HG02763 (cell line): ENCODE measurements around the gene C3.
"Not testable (repeated sequence)": the region's sequence is repeated elsewhere in the genome, so short reads cannot be mapped to it uniquely, and the experiment has no call there.

Source experiments
- ATAC-seq: cut with Tn5 transposase; IDR thresholded peaks from one replicate; pipeline ENCODE4 v1.9.1; 2021; ENCODE audit warnings: mild to moderate bottlenecking, moderate library complexity; ENCODE audit not compliant: unreplicated experiment

Gene C3

DNA sequence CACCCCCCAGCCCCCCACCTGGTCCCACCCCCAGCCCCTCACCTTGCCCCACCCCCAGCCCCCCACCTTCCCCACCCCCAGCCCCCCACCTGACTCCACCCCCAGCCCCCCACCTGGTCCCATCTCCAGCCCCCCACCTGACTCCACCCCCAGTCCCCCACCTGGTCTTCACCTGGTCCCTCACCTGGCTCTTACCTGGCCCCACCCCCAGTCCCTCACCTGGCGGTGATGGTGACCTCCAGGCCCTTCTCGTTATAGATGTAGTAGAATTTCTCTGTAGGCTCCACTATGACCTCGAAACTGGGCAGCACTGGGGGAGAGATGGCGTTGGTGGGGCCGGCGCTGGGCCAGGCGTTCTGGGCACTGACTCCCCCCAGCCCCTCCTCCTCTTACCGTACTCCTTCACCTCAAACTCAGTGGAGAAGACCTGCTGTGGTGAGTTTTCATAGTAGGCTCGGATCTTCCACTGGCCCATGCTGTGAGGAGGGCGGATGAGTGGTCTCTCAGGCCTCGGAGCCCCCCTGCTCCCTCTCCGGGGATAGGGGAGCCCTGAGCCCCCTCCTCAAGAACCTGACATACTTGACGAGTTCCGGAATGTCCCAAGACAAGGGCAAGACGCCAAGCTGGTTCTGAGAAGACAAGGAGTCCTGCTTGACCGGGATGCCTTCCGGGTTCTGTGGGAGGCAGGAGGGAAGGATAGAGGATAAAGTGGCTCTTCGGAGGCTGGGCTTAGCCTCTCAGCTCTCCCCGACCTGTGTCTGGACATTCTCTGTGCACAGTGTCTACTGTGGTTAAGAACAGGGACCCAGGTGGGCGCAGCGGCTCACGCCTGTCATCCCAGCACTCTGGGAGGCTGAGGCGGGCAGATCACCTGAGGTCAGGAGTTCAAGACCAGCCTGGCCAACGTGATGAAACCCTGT is 6.4 kb downstream of the C3 start:
- no peak for ATAC-seq

DNA sequence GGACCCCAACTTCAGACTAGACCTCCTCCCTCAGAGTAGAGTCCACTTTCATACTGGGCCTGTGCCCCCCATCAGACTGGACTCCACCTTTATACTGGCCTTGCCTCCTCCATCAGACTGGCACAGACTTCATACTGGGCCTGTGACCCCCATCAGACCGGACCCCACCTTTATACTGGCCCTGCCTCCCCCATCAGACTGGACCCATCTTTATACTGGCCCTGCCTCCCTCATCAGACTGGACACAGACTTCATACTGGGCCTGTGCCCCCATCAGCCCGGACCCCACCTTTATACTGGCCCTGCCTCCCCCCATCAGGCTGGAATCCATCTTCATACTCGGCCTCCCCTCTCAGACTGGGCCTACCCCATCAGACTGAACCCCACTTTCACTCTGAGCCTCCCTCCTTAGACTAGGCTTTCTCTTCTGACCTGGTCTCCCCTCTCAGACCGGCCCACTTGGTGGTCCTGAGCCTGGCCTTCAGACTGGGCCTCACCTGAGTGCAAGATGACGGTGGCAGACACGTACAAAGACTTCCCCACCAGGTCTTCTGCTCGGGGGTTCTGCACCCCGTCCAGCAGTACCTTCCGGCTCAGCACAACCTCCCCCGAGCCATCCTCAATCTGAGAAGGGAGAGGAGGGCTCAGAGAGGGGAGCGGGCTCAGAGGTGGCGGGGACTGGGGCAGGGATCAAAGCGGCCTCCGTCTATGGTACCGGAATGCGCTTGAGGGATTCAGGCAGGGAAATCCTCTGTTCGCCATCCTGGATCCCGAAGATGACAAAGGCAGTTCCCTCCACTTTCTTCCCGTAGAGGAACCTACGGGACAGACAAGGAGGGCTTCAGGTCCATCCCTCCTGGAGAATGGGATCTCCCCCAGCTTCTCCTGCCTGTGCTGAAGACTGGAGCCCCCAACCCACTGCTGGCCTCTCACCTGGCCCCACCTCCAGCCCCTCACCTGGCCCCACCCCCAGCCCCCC is 7.5 kb downstream of the C3 start:
- no peak for ATAC-seq

DNA sequence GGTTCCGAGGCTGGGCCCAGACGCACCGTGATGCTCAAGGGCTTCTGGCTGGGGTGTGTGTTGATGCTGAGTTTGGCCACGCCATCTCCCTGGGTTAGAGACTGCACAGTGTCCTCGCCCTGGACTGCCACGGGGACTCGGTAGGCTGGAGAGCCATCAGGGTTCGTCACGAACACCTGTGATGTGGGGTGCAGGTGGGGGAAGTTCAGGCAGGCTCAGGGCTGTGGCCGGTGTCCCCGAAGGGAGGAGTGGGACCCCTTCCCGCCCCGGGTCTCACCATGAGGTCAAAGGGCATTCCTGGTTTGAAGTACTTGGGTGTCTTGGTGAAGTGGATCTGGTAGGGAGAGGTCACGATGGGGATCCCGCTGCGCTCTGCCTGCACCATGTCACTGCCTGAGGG is 8.2 kb downstream of the C3 start:
- no peak for ATAC-seq

GRCh38 chr19:6711605-6712004 is 8.8 kb downstream of the C3 start:
- no peak for ATAC-seq

GRCh38 chr19:6711078-6711361 is 9.4 kb downstream of the C3 start:
- ATAC-seq, result no peak

DNA sequence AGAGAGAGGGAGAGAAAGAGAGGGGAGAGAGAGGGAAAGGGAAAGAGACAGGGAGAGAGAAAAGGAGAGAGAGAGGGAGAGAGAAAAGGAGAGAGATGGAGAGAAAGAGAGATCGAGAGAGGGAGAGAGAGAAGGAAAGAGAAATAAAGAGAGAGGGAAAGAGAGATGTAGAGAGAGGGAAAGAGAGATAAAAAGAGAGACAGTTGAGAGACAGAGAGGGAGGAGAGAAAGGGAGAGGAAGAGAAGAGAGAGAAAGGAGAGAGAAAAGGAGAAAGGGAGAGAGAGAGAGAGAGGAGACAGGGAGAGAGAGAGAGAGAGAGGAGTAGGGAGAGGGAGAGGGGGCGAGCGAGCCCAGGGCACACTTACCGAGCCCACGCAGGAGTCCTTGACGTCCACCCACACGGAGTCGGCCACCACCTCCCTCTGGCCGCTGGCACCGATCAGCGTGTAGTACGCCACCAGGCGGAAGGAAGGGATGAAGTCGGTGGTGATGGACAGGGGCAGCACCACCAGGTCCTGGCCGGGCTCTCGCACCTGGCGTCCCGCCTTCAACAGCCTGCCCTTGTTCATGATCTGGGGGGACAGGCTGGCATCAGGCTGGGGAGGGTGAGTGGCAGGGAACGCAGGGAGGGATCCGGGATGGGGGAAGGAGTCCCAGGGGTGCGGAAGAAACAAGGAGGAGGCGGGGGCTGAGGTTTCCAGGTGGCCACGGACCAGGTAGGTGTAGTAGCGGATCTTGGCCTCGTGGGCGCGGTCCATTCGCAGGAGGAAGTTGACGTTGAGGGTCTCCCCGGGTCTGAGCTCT is 10.0 kb downstream of the C3 start:
- no peak for ATAC-seq

GRCh38 chr19:6709549-6709948 is 10.9 kb downstream of the C3 start:
- no peak for ATAC-seq

GRCh38 chr19:6708913-6709312 is 11.5 kb downstream of the C3 start:
- not testable (repeated sequence) for ATAC-seq

GRCh38 chr19:6708346-6708745 is 12.1 kb downstream of the C3 start:
- no peak for ATAC-seq

- no peak for ATAC-seq
Measured at GRCh38 chr19:6707658-6708018, 12.8 kb downstream of the C3 start.

- ATAC-seq, result no peak
Measured at GRCh38 chr19:6707011-6707657, 13.3 kb downstream of the C3 start.

DNA sequence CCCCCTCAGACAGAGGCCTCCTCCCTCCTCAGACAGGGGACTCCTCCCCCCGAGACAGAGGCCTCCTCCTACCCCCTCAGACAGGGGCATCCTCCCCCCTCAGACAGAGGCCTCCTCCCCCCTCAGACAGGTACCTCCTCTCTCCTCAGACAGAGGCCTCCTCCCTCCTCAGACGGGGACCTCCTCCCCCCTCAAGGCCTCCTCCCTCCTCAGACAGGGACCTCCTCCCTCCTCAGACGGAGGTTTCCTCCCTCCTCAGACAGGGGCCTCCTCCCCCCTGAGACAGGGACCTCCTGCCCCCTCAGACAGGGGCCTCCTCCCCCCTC is 13.9 kb downstream of the C3 start:
- no peak for ATAC-seq

DNA sequence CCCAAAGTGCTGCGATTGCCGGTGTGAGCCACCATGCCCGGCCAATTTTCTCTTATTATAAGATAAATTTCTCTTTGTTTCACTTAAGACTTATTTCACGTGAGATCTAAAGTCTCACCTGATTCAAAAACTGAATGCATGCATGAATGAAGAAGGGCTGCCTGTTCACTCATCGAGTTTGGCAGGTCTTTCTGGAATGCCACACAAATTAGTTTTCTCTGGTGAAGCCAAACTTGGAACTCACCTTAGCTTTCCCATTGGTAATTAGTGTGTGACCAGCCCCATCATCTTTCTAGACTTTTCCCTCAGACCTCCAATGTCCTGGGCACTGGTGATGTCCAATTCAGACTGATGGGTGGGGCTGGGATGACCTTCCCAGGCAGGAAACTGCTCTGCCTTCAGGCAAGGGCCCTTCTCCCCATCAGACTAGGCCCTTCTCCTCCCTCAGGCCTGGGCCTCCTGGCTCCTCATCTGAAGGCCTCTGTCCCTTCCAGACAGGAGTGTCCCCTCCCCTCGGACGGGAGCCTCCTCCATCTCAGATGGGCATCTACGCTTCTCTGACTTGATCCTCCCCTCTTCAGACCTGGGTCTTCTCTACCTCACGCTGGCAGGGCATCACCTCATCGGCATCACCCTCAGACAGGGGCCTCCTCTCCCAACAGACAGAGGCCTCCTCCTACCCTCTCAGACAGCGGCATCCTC is 14.4 kb downstream of the C3 start:
- no peak for ATAC-seq

- ATAC-seq, result no peak
Measured at GRCh38 chr19:6700586-6701316, 19.7 kb downstream of the C3 start.

- ATAC-seq, result no peak
Measured at GRCh38 chr19:6699935-6700334, 20.5 kb downstream of the C3 start.

- ATAC-seq, result no peak
Measured at GRCh38 chr19:6697291-6697690, 23.2 kb downstream of the C3 start.

DNA sequence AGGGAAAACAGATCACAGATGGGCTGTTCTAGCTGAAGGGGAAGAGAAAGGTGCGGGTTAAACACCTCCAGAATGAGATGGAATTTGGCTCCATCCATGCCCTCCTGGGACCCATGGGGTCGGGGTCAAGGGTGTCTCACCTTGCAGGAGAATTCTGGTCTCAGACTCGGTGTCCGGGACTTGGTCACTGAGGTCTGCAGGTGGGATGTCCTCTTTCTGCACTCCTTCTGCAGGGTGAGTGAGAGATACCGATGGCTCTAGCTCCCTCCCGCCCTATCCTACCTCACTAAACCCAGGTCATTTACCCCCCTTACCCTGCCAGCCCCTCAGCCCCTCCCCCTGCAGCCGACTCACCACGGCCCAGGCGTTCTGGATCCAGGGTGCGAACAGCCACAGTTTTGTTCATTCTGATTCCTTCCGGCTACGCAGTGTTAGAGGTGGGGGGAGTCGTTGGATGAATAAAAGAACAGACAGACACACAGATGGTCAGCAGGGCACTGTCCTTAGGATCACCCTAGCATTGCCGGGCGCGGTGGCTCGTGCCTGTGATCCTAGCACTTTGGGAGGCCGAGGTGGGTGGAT is 24.1 kb downstream of the C3 start:
- no peak for ATAC-seq

GRCh38 chr19:6694147-6694815 is 26.2 kb downstream of the C3 start:
- ATAC-seq, result no peak

- ATAC-seq, result no peak
Measured at GRCh38 chr19:6693681-6694080, 26.8 kb downstream of the C3 start.
